Measurements from ENCODE around the gene PPP2R1A.

DNA sequence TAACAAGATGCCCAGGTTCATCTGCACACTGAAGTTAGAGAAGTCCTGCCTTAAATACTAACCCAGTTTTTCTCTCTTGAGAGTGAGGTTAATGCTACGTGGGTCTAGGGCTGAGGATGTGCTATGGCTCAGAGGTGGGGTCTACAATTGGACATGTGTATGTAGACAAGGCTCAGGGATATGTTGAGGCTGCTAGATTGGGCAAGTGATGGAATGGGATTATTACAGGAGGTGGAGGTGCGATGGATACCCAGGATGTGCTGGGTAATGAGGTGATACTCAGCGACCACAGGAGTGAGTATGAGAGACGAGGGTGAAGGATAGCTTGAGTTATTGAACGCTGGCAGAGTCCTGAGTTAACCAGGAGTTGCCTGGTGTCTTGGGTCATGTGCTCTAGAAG is 38.1 kb downstream of the PPP2R1A start:
- TF ChIP-seq CTCF (IDR thresholded peaks at IDR 0.05) (no peak), EP300 (IDR thresholded peaks at IDR 0.05; ENCODE audit: low read depth) (no peak)

Measured in transverse colon (tissue), 3 donors.